Activated CD4-positive, alpha-beta T cell treated with anti-CD3 and anti-CD28 coated beads, Interleukin-2, Interleukin-4, amounts not matched to agents 100 ng/mL and 50 ng/mL, durations not matched to agents 16 hours and 8 hours (primary cell): ENCODE data around the gene SLC34A3.
A peak's percentile ranks its signal among the peaks of the same experiment; 100 is the strongest.

Experiments
- DNase-seq: peaks from one replicate; pipeline ENCODE4 v3.0.0-alpha.2; 2020; ENCODE audit warnings: low spot score

The SLC34A3 gene

DNA sequence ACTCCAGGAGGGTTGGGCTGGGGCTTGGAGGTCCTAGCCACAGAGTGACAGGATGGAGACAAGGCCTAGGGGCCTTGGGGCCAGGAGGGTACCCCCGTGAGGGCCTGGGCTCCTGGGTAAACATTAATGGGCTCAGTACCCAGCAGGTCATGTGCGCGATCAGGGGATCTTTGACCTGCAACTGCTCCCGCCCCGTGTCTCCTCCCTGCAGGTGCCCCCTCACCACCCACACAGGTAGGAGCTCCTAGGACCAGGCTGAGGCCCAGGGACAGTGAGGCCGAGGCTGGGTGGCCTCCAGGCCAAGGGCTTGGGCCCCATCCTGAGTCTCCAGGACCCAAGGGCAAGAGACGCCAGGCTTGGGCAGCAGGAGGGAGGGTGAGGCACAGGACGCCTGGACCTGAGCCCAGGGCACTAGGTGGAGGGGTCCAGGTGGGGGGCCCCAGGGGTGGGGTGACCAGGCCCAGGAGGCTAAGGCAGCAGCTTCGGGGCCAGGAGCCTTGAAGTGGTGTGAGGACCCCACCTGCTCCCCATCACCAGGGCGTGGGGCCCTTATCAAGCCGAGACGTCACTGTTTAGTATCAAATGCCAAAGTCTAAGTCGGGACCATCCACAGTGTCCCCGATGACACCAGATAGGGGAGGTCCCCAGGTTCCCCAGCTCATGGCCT, at the start of gene SLC34A3:
SLC34A3 (plus strand) TSS at position 197 of the 667 bp plus-strand sequence. CDS start 802 bp downstream, outside the sequence.
- no peak for DNase-seq

DNA sequence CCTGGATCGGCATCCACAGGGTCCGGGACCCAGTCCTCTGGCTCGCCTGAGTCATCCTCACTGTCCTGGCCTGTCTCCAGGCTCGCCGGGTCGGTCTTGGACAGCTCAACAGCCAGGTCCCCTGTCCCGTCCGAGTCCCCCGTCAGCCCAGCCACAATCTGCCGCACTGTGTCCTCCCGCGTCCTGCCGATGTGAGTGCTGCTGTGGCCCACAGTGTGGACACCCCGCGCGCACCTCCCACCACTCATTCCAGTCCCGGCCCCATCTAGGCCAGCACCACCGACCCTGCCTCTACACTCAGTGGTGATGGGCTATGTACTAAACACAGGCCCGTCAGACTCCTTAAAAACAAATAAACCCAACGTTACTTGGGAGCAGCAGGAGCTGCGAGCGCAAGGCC, 49.0 kb upstream of the SLC34A3 start:
- no peak for DNase-seq

DNA sequence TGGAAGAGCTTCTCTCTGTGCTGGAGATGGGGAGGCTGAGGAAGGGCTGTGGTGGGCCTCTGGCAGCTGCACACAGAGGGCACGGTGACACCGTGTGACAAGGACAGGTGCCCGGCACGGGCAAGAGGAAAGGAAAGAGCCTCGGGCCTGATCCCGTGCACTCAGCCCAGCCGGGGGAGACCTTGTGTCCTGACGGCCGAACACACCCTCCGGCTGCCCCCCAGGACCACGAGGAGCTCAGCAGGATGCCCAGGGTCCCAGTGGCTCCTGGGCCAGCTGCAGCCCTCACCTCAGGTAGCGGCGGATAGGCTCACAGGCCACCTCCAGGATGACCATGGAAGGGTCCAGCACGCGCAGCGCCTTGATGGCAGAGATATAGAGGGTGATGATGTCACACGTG, 47.9 kb upstream of the SLC34A3 start:
- no peak for DNase-seq

DNA sequence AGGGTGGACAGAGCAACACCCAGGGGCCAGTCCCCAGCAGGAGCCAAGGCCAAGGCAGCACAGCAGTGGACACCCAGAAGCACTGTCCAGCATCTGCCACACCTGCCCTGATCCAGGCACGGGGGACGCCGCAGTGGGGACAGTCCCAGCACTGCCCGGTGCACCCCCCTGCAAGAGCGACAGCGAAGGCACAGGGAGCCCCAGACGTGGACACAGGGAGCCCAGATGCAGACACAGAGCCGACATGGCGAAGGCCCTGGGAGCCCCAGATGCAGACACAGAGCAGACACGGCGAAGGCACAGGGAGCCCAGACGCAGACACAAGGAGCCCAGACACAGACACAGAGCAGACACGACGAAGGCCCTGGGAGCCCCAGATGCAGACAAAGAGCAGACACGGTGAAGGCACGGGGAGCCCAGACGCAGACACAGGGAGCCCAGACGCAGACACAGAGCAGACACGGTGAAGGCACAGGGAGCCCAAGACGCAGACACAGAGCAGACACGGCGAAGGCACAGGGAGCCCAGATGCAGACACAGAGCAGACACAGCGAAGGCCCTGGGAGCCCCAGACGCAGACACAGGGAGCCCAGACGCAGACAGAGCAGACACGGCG, 46.6 kb upstream of the SLC34A3 start:
- DNase-seq: no peak

DNA sequence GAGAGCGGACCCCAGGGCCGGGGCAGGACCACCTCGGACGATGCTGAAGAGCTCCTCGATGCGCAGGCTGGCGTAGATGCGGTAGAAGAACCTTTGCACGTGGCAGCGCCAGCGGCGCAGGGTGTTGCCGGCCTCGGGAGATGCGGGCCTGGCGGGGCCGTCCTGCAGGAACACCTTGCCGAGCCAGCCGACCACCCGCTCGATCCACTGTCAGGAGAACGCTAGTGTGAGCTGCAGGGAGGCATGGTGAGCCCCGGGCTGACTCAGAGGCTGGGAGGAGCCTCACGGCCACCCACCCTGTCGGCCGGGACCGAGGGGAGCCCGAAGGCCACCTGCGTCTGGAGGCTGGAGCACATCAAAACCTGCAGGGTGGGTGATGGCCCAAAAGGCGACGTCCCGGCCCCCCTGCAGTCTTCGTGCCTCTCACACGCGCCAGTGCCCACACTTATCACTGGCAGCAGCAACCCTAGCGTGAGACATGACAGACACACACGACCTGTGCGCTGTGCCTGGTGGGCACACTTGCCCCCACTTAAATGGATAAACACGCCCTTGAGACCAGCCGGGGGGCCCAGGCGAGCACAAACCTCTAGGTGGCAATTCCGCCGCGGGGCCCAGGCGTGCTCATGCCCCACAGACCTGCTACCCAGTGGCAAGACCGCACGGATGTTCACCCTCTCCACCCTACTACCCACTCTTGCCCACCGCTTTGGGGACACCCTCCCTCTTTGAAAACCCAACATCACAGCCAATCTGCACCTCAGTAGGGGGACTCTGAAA, 45.6 kb upstream of the SLC34A3 start:
- DNase-seq: no peak

DNA sequence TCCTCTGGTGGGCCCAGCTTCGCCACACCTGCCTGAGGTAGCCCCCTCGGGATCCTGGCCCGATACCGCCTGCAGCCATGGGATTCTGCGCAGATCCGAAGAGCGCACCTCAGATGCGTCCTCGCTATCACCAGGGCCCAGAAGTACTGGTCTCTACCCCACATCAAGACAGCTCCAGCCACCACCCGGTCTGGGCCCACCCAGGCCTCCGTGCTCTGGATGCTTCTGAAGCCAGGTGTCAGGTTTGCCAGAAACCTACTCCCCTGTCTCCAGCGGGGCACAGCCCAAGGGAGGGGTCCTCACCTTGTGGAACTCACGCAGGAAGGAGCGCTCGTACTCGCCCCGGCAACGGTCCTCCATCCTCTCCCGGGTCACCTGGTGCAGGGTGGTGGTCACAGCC, 44.8 kb upstream of the SLC34A3 start:
- DNase-seq: no peak

DNA sequence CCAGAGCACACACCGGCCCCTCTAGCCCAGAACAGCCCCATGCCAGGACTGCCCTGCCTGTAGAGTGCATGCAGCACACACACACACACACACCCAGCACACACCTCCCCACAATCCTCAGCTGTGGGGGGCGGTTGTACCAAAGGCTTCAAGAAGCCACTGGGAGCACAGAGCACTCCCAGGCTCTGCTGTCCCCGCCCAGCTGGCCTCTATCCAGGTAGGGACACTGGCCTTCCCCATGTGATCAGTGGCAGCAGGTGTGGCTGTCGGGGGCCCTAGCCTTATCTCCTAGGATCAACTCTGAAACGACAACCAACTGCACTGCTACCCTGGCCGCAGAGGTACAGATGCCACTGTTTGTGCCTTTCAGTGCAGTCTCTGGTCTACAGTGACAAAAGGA, 44.3 kb upstream of the SLC34A3 start:
- DNase-seq: no peak

DNA sequence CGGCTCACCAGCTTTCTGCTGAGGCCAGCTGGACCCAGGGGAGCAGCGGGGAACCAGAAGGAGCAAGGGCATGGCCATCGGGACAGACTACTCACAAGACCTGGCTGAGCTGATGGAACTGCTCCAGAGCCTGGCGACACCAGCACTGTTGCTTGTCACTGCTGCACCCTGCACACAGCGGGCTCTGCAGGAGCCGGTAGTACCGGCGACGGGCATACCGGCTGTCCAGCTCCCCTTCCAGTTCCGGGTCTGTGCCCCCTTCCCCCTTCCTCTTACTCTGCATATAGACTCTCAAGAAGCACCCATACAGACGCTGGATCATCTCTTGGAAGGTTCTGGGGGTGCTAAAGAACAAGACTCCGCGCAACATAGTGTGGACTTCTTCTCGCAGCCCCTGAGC, 43.3 kb upstream of the SLC34A3 start:
- no peak for DNase-seq

DNA sequence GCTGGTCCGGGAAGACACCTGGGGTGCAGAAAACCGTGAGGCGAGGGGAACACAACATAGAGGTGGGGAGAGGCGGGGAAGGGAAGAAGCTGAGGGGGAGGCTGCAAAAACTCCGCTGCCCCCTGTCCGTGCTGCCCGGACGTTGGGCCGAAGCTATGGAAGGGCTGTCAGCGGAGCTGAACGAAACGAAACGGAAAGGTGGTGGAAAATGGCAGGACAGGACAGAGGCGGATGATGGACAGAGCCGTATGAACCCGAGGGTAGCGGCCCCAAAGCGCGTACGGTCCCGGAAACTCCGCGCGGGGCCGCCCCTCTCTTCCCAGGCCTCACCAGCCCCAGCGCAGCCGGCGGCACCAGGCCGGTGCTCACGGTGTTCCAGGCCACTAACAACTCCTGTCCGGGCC, 42.6 kb upstream of the SLC34A3 start:
- no peak for DNase-seq

DNA sequence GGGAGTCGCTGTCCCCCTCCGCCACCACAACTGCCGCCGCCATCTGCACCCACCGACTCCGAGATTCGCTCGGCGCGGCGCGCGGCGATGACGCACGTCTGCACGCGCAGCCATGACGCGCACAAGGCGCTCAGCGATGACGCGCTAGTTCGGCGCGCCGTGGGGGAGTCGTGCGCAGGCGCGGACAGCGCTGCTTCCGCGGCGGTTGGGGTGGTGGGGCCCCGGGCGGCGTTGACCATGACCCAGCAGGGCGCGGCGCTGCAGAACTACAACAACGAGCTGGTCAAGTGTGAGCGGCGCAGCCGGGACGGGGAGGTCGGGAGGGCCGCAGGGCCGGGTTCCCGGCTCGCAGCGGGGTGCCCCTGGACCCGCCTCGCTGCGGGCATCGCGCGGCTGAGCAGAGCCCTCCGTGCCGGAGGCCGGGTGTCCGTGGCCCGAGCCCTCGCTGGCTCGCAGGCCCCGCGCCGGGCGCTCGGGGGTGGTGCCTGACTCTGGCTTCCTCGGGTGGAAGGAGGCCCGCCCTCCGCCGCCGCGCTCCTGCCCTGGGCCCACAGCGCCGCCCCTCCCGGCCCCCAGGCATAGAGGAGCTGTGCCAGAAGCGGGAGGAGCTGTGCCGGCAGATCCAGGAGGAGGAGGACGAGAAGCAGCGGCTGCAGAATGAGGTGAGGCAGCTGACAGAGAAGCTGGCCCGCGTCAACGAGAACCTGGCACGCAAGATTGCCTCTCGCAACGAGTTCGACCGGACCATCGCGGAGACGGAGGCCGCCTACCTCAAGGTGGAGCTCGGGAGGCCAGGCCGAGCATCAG, 42.0 kb upstream of the SLC34A3 start, which contains the start of the genes ANAPC2 and SSNA1:
ANAPC2 (minus strand) TSS at position 71 of the 807 bp plus-strand sequence; CDS start at position 43, 28 bp downstream.
SSNA1 (plus strand) TSS at position 187 of the 807 bp plus-strand sequence; CDS start at position 238, 51 bp downstream.
- peak; percentile 95 for DNase-seq

DNA sequence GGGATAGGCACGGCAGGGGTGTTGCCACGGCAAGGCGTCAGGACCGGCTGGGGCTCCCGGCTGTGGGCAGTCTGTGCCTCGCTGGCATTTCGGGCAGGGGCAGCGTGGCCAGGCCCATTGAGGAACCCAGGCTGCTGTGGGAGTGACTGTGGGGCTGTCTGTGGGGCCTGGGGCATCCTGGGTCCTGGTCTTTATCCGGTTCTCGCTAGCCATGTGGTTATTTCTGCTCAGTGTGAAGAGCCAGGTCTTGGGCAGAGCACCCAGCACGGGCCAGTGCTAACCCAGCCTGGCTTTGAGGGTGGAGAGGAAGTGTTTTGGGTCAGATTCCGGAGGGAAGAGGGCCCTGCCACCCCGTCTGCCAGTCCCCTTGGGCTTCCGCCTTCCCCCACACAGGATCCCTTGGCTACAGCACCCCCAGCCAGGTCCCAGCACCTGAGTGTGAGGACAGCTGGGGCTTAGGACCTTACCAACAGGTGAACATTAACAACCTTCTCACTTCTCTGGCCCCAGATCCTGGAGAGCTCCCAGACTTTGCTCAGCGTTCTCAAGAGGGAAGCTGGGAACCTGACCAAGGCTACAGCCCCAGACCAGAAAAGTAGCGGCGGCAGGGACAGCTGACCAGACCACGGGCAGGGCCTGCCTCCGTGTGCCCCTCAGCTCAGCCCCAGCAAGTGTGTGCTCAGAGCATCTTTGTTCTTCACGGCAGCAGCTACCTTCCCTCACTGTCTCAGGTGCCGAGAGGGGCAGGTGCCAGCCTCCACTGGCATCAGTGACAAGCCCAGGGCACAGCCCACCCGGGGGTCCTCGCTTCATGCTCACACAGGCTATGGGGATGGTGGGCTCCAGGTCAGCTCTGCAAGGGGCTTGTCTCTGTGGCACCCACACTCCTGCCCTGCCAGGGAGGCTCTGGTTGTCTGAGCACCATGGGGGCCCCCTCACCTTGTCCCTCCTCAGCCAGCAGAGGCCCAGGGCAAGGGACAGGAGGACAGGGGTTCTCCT, 41.1 kb upstream of the SLC34A3 start:
- no peak for DNase-seq

DNA sequence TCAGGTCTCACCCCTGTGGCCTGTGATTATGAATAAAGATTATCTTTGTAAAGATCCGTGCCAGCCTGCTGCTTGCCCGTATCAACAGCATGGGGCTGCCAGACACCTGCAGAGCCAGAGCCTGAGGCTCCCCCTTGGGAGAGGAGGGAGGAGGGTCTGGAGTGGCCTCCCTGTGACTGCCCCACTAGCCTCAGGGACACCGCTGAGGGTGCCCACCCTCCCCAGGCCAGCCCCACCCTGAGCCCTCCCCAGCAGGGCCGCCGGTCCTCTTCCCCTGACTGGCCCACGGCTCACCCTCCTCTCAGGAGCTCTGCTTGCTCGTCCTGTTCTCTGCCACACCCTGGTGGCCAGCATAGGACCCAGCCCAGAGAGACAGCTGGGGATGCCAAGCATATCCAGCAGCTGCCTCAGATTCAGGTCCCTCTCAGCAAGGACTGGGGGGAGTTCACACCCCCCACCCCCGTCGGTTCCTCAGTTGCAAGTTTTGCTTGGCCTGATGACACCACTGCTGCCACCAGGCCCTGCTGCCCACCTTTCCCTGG, 40.3 kb upstream of the SLC34A3 start:
- DNase-seq: no peak

DNA sequence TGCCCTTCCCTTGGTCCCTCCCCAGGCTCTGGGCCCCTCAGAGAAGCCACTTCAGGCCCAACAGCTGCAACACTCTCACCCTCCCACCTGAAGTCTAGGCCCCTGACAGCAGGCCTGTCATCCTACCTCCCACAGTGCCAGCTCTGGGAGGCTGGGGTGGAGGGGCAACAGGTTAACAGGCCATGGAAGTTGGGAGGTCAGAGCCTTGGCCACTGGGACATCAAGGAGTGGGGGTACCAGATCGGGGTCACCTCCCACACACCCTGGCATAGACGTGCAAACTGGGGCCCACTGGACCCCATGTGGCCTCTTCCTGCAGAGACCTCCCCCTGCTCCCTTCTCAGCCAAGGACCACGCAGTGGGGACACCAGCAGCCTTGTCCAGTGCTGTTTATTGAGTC, 39.5 kb upstream of the SLC34A3 start:
- no peak for DNase-seq

DNA sequence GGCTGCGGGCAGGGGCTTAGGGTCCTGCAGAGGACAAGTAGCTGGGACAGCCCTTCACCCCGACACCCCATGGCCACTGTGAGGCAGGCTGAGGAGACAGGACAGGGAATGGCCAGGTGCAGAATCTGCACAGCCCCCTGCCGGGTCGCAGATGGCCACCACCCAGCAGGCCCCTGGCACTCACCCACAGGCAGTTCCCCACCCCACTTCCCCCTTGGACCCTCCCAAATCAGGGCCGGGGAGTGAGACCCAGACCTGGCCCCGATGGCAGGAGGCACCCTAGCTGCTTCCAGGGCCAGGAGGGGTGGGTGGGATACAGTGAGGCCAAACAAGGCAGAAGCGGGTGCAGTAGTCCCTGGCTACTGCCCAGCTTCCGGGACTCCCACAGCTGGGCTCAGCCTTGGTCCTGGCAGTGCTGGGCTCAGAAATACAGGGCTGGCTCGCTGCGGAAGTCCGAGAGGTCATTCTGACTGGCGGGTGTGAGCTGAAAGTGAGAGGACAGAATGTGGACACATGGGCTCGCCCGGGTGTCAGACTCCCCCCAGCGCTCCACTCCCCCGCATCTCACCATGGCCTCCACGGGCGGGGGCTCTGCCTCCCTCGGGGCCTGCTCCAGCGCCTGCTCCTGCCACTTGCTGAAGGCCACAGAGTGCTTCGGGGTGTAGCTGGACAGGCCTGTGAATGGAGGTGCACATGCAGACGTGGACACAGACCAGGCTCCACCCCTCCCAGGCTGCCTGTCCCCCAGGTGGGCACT, 38.8 kb upstream of the SLC34A3 start:
- DNase-seq: no peak

DNA sequence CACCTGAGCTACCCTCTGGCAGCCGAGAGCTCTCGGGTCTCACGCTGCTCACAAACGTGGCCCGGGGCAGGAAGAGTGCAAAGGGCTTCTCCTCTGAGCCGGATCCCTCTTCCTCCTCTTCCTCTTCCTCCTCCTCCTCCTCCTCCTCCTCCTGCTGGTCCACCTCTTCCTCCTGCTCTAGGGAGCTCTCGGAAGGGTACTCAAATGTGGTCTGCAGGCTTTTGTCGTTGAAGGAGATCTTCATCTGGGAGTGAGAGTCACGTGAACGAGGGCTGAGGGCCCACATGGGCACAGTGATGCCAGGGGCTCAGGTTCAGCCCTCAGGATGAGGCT, 38.3 kb upstream of the SLC34A3 start:
- no peak for DNase-seq

DNA sequence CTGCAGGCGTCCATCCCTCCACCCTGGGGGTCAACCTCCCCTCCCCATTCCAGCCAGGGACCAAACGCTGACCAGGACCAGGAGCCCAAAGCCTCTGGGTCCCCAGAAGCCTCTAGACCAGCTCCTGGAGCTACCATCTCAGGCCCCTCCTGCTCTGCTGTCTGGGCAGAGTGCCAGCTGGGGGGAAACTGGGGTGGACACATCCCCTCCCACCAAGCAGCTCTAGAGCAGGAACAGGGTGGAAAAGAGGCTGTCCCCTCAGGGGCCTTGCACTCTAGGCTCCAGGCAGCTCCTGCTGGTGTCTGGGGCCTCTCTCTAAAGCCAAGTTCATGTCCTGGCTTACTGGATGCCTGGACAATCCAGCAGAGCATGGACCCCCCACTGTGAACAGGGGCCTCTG, 37.8 kb upstream of the SLC34A3 start:
- DNase-seq: no peak

DNA sequence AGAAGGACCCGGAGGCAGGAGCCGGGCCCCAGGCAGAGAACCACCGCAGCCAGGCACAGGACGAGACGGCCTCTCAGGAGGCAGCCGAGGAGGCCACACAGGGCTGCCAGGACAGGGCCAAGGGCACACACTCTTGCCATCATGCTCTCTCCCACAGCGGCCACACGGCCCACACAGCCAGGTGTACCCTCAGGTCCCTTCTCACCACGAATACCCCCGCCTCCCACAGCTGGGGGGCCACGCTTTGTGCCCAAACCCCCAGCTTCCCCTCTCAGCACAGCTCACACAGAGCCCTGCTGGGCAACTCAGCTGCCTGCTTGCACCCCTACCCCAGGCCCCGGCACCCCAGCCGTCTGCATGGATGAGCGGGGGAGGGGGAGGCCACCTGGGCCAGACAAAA, 36.9 kb upstream of the SLC34A3 start:
- DNase-seq: no peak

DNA sequence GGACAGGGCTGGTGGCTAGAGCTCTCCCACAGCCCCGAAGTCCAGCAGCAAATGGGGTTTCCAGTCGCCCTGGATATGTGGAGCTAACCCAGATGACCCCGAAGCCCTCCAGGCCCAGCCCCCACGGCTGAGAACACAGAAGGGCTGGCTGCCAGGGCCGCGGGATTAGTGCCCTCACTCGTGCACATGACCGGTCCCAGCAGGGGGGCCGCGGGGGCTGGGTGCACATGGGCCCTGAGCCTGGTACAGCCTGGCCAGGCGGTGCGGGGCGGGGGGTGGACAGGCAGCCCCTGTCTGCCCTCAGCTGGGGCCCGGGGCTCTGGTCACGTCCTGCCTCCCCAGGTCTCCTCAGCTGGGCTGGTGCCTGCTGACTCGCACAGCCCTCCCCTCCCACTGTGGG, 36.3 kb upstream of the SLC34A3 start:
- DNase-seq: no peak

DNA sequence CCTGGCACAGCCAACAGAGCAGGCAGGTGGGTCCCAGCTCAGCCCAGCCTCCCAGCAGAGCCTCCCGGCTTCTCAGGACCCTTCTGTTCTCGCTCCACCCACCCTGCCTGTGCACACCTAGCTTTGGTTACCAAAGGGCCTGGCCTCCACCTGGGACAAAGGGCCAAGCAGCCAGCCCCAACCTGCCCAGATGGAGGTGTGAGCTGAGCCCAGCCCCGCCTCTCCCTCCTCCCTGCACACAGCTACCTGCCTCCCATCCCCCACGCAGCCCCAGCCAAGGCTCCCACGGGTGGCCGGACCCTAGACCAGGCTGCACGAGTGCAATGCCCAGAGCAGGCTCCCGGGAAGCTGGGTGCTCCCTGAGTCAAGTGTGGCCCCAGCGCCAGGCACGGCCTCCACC, 35.8 kb upstream of the SLC34A3 start:
- no peak for DNase-seq
